Motor neuron (in vitro differentiated cells): Measurements from ENCODE around the gene ASPM. TPM values are rescaled to one million over a fixed set of nuclear protein-coding genes. Genes with fewer than 3 reads are reported as not detected.

ENCODE experiments used
- ATAC-seq, 8 experiments: fragments of 200-7000 bp; cut with Tn5 transposase; replicated peaks in 6 of 8; 2 replicates each; pipeline ENCODE4 v1.8.0; 2021; ENCODE audit warnings: mild to moderate bottlenecking in 8 of 8, moderate library complexity in 8 of 8
- H3K27ac ChIP-seq, 2 donors: fragments of 250-450 bp; sonication (Bioruptor Pico); 2 replicates each; pipeline ENCODE4 v1.9.0; 2021; ENCODE audit warnings: antibody characterized with exemption in 2 of 2, mild to moderate bottlenecking in 2 of 2, moderate library complexity in 1 of 2
- H3K4me1 ChIP-seq, 2 donors: fragments of 250-450 bp; sonication (Bioruptor Pico); replicated peaks in 1 of 2; 2 replicates each; pipeline ENCODE4 v1.6.1; 2021; ENCODE audit warnings: antibody characterized with exemption in 2 of 2, mild to moderate bottlenecking in 2 of 2, moderate library complexity in 1 of 2
- H3K4me3 ChIP-seq, 5 donors: fragments of 250-450 bp; sonication (Bioruptor Pico); 2 replicates each; pipeline ENCODE4 v1.9.0; 2021; ENCODE audit warnings: antibody characterized with exemption in 5 of 5, mild to moderate bottlenecking in 5 of 5, moderate library complexity in 4 of 5
- WGBS, 10 experiments: fragments of 450-650 bp; shearing (Covaris generic); methylation state at CpG; one replicate each; pipeline ENCODE4 v1.0.0; 2022; 5-methylcytosine and 5-hydroxymethylcytosine counted together
- in situ Hi-C, 9 experiments: fragments of 400-800 bp; cut with MboI; loops; one replicate each; pipeline ENCODE4 v1.15.0; 2021; ENCODE audit warnings: low sequenced_read_pairs in 9 of 9, low pct_unique_long_range_greater_than_20kb in 2 of 9; ENCODE audit not compliant: unreplicated experiment in 9 of 9
- total RNA-seq, 8 experiments: library from RNA; unstranded; fragments of 300-600 nt; gene quantifications; 2 replicates each; pipeline versions ENCODE4 v1.2.3 to v1.2.4, GENCODE V29; 2022

Gene ASPM
- total RNA-seq, 8 experiments from 2014 or later, result 0.15 to 55.5 (median 3.1) TPM

DNA sequence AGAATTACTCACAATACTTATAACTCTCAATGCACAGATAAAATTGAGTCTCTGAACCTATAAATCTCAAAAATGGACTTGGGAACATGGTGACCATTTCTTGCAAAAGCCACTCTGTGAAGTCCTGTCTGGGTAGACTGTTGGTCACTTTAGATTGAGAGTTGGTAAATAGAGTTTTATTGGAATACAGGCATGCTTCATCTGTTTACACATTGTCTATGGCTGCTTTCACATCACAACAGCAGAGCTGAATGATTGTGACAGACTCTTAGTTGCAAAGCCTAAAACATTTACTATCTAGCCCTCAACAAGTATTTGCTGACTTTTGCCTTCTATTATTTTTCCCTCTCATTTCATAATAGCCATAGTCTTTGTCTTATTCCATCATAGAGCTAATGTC lies 24.1 kb upstream of the ASPM start:
- peak in 1 of 8 experiments; percentile 86 for ATAC-seq
- H3K27ac ChIP-seq, result no peak overlapping the region
- in situ Hi-C loops, result no loop called here
- H3K4me3 ChIP-seq, result no peak overlapping the region
- H3K4me1 ChIP-seq, result no peaks in the 10 kb centered on the region

DNA sequence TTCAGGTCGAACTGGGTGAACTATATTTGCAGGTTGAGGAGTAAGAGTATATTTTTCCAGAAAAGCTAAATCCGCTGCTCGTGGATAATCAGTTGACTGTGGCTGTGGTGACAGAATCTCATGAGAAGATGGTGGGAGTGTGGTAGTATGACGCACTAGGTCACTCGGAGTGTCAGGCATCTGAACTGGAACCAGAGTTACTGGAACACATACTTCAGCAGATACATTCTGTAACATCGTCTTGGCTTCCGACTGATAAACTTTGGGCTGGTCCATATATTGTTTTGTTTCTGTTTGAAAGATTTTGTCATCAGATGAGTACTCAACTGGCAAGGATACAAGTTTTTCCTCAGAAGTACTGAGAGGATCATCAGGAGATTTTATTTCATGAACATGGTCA lies 13.0 kb upstream of the ASPM start:
- 84 to 100% (median 95%) methylated on average over 1 to 7 of the region's 7 CpGs; no CpG with 5 or more reads in 1 of the 10 experiments for WGBS, 10 experiments
- Histone ChIP-seq H3K27ac (no peak overlapping the region), H3K4me1 (no peaks in the 10 kb centered on the region), H3K4me3 (no peak overlapping the region)
- ATAC-seq, result no peak
- in situ Hi-C loops, result no loop called here

DNA sequence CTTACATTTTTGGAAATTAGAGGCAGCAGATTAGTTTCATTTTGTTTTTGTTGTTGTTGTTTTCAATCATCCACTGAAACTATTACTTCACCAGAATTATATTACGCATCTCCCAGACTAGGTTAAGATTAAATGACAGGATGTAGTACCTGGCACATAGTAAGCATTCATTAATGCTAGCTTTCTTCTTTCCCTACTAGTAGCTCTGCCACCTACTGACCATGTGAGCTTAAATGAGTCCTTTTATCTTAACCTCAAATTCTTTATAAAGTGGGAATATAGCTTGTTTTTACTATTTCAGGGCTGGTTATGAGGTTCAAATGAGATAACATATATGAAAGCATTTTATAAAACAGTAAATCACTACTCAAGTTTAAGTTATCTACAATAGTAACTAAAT lies 10.2 kb upstream of the ASPM start:
- WGBS, 10 experiments, result 88 to 100% (median 100%) methylated on average over 1 of the region's 1 CpG; no CpG with 5 or more reads in 1 of the 10 experiments
- in situ Hi-C loops, result no loop called here
- H3K4me3 ChIP-seq, result no peak overlapping the region
- no peak for ATAC-seq
- H3K4me1 ChIP-seq, result no peaks in the 10 kb centered on the region
- no peak overlapping the region for H3K27ac ChIP-seq

DNA sequence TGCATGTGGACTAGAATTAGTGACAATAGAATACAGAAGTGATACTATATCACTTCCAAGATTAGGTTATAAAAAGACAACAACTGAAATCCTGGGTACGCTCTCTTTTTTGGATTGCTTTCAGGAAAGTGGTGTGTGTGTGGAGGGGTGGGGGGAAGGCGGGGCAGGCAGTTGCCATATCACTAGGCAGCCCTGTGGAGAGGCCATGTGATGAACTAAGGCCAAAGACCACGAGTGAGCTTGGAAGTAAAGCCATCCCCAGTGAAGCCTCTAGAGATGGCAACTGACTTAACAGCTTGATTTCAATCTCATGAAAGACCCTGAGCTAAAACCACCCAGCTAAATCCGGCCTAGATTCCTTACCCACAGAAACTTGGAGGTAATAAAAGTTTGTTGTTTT lies 6.2 kb upstream of the ASPM start:
- WGBS, 10 experiments, result 58 to 100% (median 90%) methylated on average over 2 to 4 of the region's 4 CpGs; no CpG with 5 or more reads in 3 of the 10 experiments
- no peak overlapping the region for H3K27ac ChIP-seq
- in situ Hi-C loops, result no loop called here
- H3K4me3 ChIP-seq, result no peak overlapping the region
- ATAC-seq, result no peak
- peaks cover 14 to 15% of the 10 kb centered on the region in 2 donors for H3K4me1 ChIP-seq

DNA sequence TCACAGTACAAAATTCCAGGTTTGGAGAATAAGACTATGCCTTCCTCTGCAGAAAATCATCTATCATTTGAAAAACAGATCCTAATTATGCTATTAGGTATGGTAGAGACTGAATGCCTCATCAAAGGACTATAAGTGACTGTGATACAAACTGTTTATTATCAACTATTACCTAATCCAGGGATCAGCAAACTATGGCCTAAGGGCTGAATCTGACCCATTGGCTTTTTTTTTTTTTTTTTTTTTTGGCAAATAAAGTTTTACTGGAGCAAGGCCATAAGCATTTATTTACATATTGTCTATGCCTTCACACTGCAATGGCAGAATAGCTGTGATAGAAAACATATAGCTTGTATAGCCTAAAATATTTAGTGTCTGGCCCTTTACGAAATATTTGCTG lies 4.7 kb upstream of the ASPM start:
- in situ Hi-C loops, result no loop called here
- H3K27ac ChIP-seq, result no peak overlapping the region
- no peak overlapping the region for H3K4me3 ChIP-seq
- 83 to 100% (median 100%) methylated on average over 1 of the region's 1 CpG; no CpG with 5 or more reads in 4 of the 10 experiments for WGBS, 10 experiments
- H3K4me1 ChIP-seq, result peaks cover 14 to 15% of the 10 kb centered on the region in 2 donors
- no peak for ATAC-seq

DNA sequence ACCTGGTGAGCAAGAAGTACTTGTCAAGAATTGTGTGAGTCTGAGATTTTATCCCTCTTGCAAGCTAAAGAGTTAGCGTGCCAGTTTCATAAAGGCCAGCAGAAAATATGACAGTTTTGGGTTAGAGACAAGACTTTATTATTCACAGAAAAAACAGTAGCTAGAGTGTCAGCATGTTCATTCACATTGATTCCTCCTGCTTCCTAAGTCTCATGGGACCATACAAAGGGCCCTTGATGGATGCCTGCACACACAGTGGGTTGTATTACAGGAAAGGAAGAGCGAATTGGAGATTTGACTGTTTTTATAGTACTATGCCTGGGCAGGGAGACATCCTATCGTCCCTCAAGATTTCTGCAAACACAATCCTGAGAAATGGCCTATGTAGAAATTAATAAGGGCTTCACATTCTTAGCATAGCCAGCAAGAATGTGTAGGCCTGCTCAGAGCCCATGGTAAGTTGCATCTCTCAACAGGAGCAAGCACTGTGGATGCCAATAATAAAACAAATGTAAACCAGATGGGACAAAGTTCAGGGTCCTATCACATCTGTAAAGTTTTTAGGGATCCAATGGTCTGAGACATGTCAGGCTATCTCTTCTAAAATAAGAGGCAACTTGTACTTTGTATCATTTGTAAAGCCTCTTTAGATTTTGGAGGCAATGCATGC lies 4.0 kb upstream of the ASPM start:
- in situ Hi-C loops, result no loop called here
- Histone ChIP-seq H3K4me3 (no peak overlapping the region), H3K4me1 (peaks cover 14 to 15% of the 10 kb centered on the region in 2 donors), H3K27ac (no peak overlapping the region)
- no peak for ATAC-seq
- WGBS, 10 experiments, result 47 to 92% (median 79%) methylated on average over 2 to 3 of the region's 3 CpGs; no CpG with 5 or more reads in 1 of the 10 experiments

DNA sequence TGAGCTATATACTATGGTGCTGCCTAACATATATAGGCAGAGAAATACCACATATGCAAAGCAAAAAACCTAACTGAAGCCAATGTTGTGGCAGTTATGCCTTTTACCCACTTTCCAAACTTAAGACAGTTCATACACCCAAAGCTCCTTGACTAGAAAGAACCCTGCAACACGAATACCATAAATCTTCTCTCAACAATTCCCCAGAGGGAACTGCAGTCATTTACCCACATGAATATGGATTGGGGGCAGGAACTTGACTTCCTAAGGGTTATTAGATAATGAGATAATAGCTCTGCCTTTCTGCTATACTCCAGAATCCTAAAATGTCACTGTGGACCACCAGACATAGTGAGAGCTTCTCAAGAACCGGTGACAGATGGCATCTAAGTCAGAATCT lies 2.9 kb upstream of the ASPM start:
- in situ Hi-C loops, result no loop called here
- no peak overlapping the region for H3K27ac ChIP-seq
- H3K4me3 ChIP-seq, result no peak overlapping the region
- 60 to 100% (median 86%) methylated on average over 1 to 2 of the region's 2 CpGs; no CpG with 5 or more reads in 3 of the 10 experiments for WGBS, 10 experiments
- ATAC-seq, result no peak
- H3K4me1 ChIP-seq, result peaks cover 15 to 16% of the 10 kb centered on the region in 2 donors

DNA sequence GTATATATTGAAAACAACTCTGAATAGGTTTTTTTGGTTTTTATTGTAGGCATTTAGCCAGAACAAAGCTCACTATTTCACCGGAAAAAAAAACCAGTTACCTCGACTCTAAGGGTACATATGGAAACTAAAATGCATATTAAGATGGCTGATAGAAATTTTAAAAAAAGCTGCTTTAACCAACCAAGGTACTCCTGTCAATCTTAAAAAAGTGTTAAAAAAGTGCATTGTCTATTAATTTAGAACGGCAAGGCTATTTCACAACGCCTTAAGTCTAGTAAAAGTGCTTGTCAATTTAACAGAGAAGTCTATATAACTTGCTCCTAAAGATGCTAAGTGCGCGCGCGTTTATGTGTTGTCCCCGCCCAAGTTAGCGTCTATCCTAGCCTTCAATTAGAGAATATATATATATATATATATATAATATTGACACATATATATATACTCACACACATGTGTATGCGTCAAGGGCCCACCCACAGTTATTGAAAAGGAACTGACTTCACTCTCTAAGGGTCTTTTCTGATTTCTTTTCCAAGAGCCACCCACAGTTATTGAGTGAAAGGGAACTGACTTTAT lies 934 bp downstream of the ASPM start:
- H3K4me1 ChIP-seq, result peaks cover 13 to 17% of the 10 kb centered on the region in 2 donors
- peak overlapping the region; percentile 45 to 76 (median 56) for H3K4me3 ChIP-seq
- in situ Hi-C loops, result no loop called here
- no peak for ATAC-seq
- WGBS, 10 experiments, result 0 to 6% (median 0%) methylated on average over 1 to 11 of the region's 11 CpGs; no CpG with 5 or more reads in 1 of the 10 experiments
- no peak overlapping the region for H3K27ac ChIP-seq

DNA sequence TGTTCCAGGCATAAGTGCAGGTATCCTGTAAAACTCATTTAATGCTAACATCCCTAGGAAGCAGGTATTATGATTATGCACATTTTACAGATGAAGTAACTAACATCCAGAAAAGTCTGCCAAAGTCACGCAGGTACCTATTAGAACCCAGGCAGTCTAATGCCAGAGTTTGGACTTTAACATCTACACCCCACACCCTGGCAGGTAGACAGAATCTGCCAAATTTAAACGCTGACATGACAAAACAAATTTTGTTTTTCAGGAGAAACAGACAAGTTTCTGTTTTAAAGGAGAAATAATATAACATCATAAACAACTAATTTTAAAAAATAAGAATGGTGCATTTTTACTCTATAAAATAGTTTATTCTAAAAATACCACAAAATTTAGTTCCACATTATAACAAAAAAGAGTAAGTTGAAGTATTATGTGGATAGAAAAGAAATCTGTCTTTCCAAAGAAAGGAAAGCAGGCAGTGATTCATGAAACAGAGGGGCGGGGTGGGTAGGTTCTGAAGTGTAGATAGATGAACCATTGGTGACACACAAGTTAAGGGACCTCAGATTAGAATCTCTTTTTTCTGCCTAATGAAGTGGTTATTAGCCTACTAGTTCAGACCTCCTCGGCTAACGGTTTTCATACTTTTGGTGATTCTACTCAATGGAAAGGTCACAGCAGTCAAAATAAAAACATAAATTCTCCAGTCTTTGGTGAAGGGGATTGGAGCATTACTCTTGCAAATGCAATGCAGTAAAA lies 1.7 kb downstream of the ASPM start:
- 0 to 80% (median 17%) methylated on average over 1 to 5 of the region's 5 CpGs for WGBS, 10 experiments
- H3K4me1 ChIP-seq, result peaks cover 11 to 20% of the 10 kb centered on the region in 2 donors
- H3K27ac ChIP-seq, result no peak overlapping the region
- in situ Hi-C loops, result no loop called here
- ATAC-seq, result no peak
- peak overlapping the region in 2 of 5 donors; percentile 55 to 76 for H3K4me3 ChIP-seq

DNA sequence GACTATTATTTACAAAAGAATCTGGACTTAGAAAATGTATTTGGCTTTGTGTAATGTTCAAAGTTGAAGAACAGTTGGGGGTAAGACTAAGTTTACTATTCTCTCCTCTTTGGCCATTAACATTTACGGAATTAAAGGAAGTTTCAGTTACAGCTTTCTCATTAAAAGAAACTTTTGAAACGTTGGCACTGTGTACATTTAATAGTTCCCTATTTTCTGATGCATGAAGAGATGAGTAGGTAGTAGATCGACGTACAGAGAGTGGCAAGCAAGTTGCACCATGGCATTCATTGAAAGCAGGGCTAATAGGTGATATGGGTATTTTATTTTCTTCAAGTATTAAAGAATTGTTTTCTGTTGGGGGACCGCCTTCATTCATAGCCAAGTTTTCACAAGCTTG lies 3.2 kb downstream of the ASPM start:
- WGBS, 10 experiments, result 61 to 98% (median 83%) methylated on average over 2 to 5 of the region's 5 CpGs
- no peak for ATAC-seq
- in situ Hi-C loops, result no loop called here
- Histone ChIP-seq H3K4me3 (no peak overlapping the region), H3K27ac (no peak overlapping the region), H3K4me1 (peaks cover 5 to 9% of the 10 kb centered on the region in 2 donors)

DNA sequence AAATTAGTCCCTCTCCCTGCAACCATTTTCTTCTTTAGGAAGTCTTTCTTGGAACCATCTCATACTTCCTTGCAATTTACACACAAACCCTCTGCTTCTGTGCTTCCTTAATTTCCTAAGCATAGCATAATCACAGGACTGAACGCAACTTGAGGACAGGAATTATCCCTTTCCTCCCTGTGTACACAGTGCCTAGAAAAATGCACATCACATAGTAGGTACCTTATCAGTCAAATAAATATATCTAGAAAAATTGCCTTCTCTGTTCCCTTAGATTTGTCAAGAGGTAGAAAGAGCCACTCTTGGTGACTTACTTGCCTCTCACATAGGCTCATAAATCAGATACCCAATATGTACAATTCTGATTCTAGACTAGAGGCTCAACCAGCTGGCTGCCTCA lies 4.9 kb downstream of the ASPM start:
- 78 to 100% (median 100%) methylated on average over 1 of the region's 1 CpG; no CpG with 5 or more reads in 2 of the 10 experiments for WGBS, 10 experiments
- H3K4me1 ChIP-seq, result peaks cover 5 to 9% of the 10 kb centered on the region in 2 donors
- in situ Hi-C loops, result no loop called here
- no peak for ATAC-seq
- no peak overlapping the region for H3K4me3 ChIP-seq
- H3K27ac ChIP-seq, result no peak overlapping the region

DNA sequence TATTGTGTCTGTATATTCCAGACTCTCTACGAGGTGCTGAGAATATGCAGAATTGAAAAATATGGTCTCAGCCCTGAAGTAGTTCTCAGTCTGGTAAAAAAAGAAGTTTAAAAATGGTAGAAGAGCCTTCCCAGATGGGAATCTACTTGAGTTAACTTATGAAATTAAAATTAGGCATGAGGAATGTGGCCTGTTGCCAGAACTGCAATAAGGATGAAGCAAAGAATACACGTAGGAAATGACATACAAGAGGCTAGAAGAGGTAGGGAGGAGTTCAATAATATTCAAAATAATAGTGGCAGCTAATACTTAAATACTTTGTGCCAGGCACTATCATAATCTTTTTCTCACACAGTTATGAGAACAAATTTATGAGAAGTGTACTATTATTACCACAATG lies 6.3 kb downstream of the ASPM start:
- Histone ChIP-seq H3K27ac (no peak overlapping the region), H3K4me3 (no peak overlapping the region), H3K4me1 (peaks cover 5 to 9% of the 10 kb centered on the region in 2 donors)
- 8 to 100% (median 93%) methylated on average over 1 to 2 of the region's 2 CpGs for WGBS, 10 experiments
- ATAC-seq, result peak in 1 of 8 experiments; percentile 27
- in situ Hi-C loops, result no loop called here

DNA sequence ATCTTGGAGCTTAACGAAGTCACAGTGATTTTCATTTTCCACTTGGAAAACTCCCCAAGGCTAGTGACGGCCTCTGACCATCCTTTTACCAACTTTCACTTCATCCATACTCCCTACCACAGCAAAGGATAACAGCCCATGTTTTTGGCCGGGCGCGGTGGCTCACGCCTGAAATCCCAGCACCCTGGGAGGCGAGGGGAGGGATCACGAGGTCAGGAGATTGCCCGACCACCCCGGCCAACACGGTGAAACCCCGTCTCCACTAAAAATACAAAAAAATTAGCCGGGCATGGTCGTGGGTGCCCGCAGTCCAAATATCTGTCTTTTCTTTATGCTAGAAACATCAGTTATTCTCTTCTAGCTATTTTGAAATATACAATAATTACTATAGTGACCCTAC lies 7.3 kb downstream of the ASPM start:
- H3K4me1 ChIP-seq, result peaks cover 5 to 8% of the 10 kb centered on the region in 2 donors
- WGBS, 10 experiments, result 90 to 100% (median 96%) methylated on average over 1 to 15 of the region's 15 CpGs; no CpG with 5 or more reads in 1 of the 10 experiments
- in situ Hi-C loops, result no loop called here
- no peak overlapping the region for H3K4me3 ChIP-seq
- ATAC-seq, result no peak
- H3K27ac ChIP-seq, result no peak overlapping the region
